ENCODE measurements around the gene FGFR1OP2.

- no peak for TF ChIP-seq ATF3 (IDR thresholded peaks at IDR 0.05)
- no peak for TF ChIP-seq REST (IDR thresholded peaks at IDR 0.05)
- no peak for TF ChIP-seq CTCF (IDR thresholded peaks at IDR 0.05; ENCODE audit: low read depth, low read length, missing input control)
- no peak for TF ChIP-seq YY1 (IDR thresholded peaks at IDR 0.05)
- no peak for TF ChIP-seq MAX (IDR thresholded peaks at IDR 0.05)
- TF ChIP-seq SP1 (IDR thresholded peaks at IDR 0.05) = peak; percentile 6
- peak; percentile 25 for TF ChIP-seq ZBTB33 (IDR thresholded peaks at IDR 0.05)
- no peak for TF ChIP-seq TAF1 (conservative IDR thresholded peaks at IDR 0.05)
- TF ChIP-seq RAD21 (IDR thresholded peaks at IDR 0.05) = no peak
- TF ChIP-seq RXRA (IDR thresholded peaks at IDR 0.05) = peak; percentile 42 to 56
These were observed 15.2 kb downstream of the FGFR1OP2 start for GRCh38 chr12:26953447-26953846.

Data from liver (tissue), 3 donors.